Lung (tissue), 12 donors: ENCODE measurements around the gene GRID1. TPM values are rescaled to one million over a fixed set of nuclear protein-coding genes. Genes with fewer than 3 reads are reported as not detected.

Source experiments
- ATAC-seq: fragments of 200-7000 bp; cut with Tn5 transposase; one replicate; pipeline ENCODE4 v1.9.1; 2020; ENCODE audit warnings: moderate number of reproducible peaks; ENCODE audit not compliant: insufficient read depth, low FRiP score
- DNase-seq, 3 donors: peaks; one replicate each; pipeline ENCODE4 v3.0.0-alpha.2; 2013 to 2017
- H3K27ac ChIP-seq, 2 donors: one replicate each; pipeline ENCODE4 v1.5.1; 2013; ENCODE audit warnings: mild to moderate bottlenecking in 2 of 2, moderate library complexity in 2 of 2, control low read depth in 1 of 2, inconsistent platforms in 1 of 2, low read depth in 1 of 2, low read length in 1 of 2
- H3K27me3 ChIP-seq, 3 donors: one replicate each; pipeline ENCODE4 v1.5.1; 2013; ENCODE audit warnings: low read length in 2 of 3; ENCODE audit not compliant: control insufficient read depth in 3 of 3, insufficient read depth in 3 of 3
- H3K36me3 ChIP-seq, 4 donors: one replicate each; pipeline ENCODE4 v1.5.1; 2013; ENCODE audit warnings: low read length in 4 of 4, mild to moderate bottlenecking in 1 of 4, moderate library complexity in 1 of 4; ENCODE audit not compliant: control insufficient read depth in 4 of 4, insufficient read depth in 4 of 4
- H3K4me1 ChIP-seq, 5 donors: one replicate each; pipeline ENCODE4 v1.5.1; 2013; ENCODE audit warnings: low read length in 5 of 5, mild to moderate bottlenecking in 2 of 5, moderate library complexity in 1 of 5; ENCODE audit not compliant: control insufficient read depth in 5 of 5, insufficient read depth in 5 of 5
- H3K4me3 ChIP-seq: one replicate; pipeline ENCODE4 v1.5.1; 2013; ENCODE audit warnings: mild to moderate bottlenecking, control low read depth, moderate library complexity
- H3K9ac ChIP-seq, 2 donors: one replicate each; pipeline ENCODE4 v1.5.1; 2013; ENCODE audit warnings: low read length in 2 of 2, control low read depth in 1 of 2; ENCODE audit not compliant: insufficient read depth in 1 of 2
- H3K9me3 ChIP-seq, 4 donors: one replicate each; pipeline ENCODE4 v1.5.1; 2013; ENCODE audit warnings: low read length in 3 of 4, mild to moderate bottlenecking in 1 of 4, moderate library complexity in 1 of 4; ENCODE audit not compliant: control insufficient read depth in 4 of 4, insufficient read depth in 3 of 4
- WGBS, 2 donors: extraction: QIAGEN DNeasy Blood & Tissue Kit; methylation state at CpG; one replicate each; pipeline ENCODE4 v1.1.7; 2013; 5-methylcytosine and 5-hydroxymethylcytosine counted together
- polyA plus RNA-seq, 2 donors: library from polyadenylated mRNA; stranded (reverse); fragments of 200-250 nt; gene quantifications; one replicate each; pipeline ENCODE4 v1.2.1, GENCODE V29; 2013
- total RNA-seq, 2 donors: library from RNA; depleted of rRNA in 1 of 2; stranded (reverse); fragments of >200 nt in 1 of 2; gene quantifications; one replicate each; pipeline ENCODE4 v1.2.1, GENCODE V29; 2014 to 2021
- TF ChIP-seq, protein P1 (sequence below): IDR thresholded peaks from 2 replicates; pipeline ENCODE4 v1.5.1; 2012; ENCODE audit warnings: mild to moderate bottlenecking; ENCODE audit errors: control extremely low read depth, extremely low read depth
- donor health status: control.
- donor health status: control.
- donor health status: Bipolar disorder and iron deficiency.
- donor health status: healthy.
- donor health status: DM: yes; HTN: yes; CAD: no.

The GRID1 gene
- total and polyA plus RNA-seq, 4 donors = 1.1 to 3.6 (median 2.2) TPM

GRCh38 chr10:86339226-86339865, 27.2 kb downstream of the GRID1 start:
- Histone ChIP-seq H3K4me3 (no peak overlapping the region), H3K27me3 (no peaks in the 10 kb centered on the region), H3K27ac (no peak overlapping the region), H3K9me3 (peaks cover 0 to 3% (median 0%) of the 10 kb centered on the region in 4 donors), H3K4me1 (peaks cover 0 to 7% (median 0%) of the 10 kb centered on the region in 5 donors), H3K36me3 (no peaks in the 10 kb centered on the region), H3K9ac (no peak overlapping the region)
- DNase-seq (no peak), ATAC-seq (no peak)
- TF ChIP-seq, protein P1, sequence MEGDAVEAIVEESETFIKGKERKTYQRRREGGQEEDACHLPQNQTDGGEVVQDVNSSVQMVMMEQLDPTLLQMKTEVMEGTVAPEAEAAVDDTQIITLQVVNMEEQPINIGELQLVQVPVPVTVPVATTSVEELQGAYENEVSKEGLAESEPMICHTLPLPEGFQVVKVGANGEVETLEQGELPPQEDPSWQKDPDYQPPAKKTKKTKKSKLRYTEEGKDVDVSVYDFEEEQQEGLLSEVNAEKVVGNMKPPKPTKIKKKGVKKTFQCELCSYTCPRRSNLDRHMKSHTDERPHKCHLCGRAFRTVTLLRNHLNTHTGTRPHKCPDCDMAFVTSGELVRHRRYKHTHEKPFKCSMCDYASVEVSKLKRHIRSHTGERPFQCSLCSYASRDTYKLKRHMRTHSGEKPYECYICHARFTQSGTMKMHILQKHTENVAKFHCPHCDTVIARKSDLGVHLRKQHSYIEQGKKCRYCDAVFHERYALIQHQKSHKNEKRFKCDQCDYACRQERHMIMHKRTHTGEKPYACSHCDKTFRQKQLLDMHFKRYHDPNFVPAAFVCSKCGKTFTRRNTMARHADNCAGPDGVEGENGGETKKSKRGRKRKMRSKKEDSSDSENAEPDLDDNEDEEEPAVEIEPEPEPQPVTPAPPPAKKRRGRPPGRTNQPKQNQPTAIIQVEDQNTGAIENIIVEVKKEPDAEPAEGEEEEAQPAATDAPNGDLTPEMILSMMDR = no peak
- 83 to 84% methylated on average over 12 of the region's 12 CpGs for WGBS, 2 donors

GRCh38 chr10:86337121-86337601, 29.4 kb downstream of the GRID1 start:
- Histone ChIP-seq H3K27ac (no peak overlapping the region), H3K36me3 (no peaks in the 10 kb centered on the region), H3K9ac (no peak overlapping the region), H3K4me3 (no peak overlapping the region), H3K4me1 (peaks cover 0 to under 1% (median 0%) of the 10 kb centered on the region in 5 donors), H3K27me3 (no peaks in the 10 kb centered on the region), H3K9me3 (peaks cover 0 to 3% (median 0%) of the 10 kb centered on the region in 4 donors)
- 76 to 82% methylated on average over 13 of the region's 13 CpGs for WGBS, 2 donors
- DNase-seq (peak in 1 of 3 donors; percentile 4), ATAC-seq (no peak)
- TF ChIP-seq, protein P1 = no peak

DNA sequence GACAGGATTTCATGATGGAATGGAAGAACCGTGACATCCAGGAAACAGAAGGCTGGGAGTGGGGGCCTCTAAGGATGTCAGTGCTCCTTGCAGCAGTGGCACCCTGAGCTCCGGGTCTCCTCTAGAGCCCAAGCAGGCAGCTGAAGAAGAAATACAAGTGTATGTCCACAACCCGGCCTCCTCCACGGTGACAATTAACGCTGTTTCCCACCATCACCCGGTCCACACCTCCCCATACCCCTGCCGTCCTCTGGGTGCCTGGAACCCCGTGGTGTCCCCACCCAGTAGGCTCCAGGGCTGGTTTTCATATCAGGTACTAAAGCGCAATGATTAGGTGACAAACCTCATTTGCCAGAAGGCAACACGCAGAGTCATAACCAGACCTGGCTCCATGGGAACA, 30.3 kb downstream of the GRID1 start:
- WGBS, 2 donors = 82 to 83% methylated on average over 10 of the region's 10 CpGs
- Histone ChIP-seq H3K9ac (no peak overlapping the region), H3K36me3 (no peaks in the 10 kb centered on the region), H3K4me3 (no peak overlapping the region), H3K4me1 (no peaks in the 10 kb centered on the region), H3K9me3 (peaks cover 0 to 3% (median 0%) of the 10 kb centered on the region in 4 donors), H3K27ac (no peak overlapping the region), H3K27me3 (no peaks in the 10 kb centered on the region)
- TF ChIP-seq, protein P1 = no peak
- no peak for ATAC-seq
- DNase-seq = no peak

DNA sequence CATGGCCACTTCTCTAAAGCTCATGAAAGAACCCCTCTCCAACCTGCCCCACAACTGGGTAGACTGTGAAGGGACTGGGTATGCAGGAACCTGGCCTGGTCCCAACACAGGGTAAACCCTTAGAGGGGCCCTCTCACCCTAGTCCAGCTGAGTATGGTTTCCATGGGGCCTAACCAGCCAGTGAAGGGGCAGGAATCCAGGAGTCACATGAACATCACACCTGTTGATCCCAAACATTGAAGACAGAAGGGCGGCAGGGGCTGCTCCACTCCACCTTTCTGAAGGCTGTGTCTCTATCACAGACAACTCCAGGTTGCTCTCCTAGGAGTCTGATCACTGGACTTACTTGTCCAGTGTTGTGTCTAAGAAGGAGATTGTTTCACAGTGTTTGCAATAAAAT, 30.8 kb downstream of the GRID1 start:
- ATAC-seq (no peak), DNase-seq (no peak)
- no peaks in the 10 kb centered on the region for H3K4me1 ChIP-seq
- H3K9me3 ChIP-seq = peaks cover 0 to 3% (median 0%) of the 10 kb centered on the region in 4 donors
- H3K4me3 ChIP-seq = no peak overlapping the region
- WGBS, 2 donors = 89 to 96% methylated on average over 1 of the region's 1 CpG
- H3K27me3 ChIP-seq = no peaks in the 10 kb centered on the region
- H3K27ac ChIP-seq = no peak overlapping the region
- TF ChIP-seq, protein P1 = no peak
- no peaks in the 10 kb centered on the region for H3K36me3 ChIP-seq
- no peak overlapping the region for H3K9ac ChIP-seq
